ENCODE measurements around the gene MYO5B. TPM values are rescaled to one million over a fixed set of nuclear protein-coding genes. Genes with fewer than 3 reads are reported as not detected.

The MYO5B gene
- total RNA-seq, 1 donor from 2014 or later, result 1.5 TPM

GRCh38 chr18:49878567-49879270 lies 316.2 kb downstream of the MYO5B start:
- H3K9me3 Mint-ChIP-seq (ENCODE audit: unreplicated experiment), result no peaks in the 10 kb centered on the region
- H3K36me3 Mint-ChIP-seq (ENCODE audit: low read depth, unreplicated experiment), result no peaks in the 10 kb centered on the region
- DNase-seq (ENCODE audit: low spot score), result no peak
- H3K27ac Mint-ChIP-seq (ENCODE audit: unreplicated experiment), result no peak overlapping the region
- no peak for TF ChIP-seq CTCF (IDR thresholded peaks at IDR 0.05; ENCODE audit: unreplicated experiment)
- no peaks in the 10 kb centered on the region for H3K4me1 Mint-ChIP-seq (ENCODE audit: unreplicated experiment)
- H3K4me3 Mint-ChIP-seq (ENCODE audit: unreplicated experiment), result no peak overlapping the region
- no peaks in the 10 kb centered on the region for H3K27me3 Mint-ChIP-seq (ENCODE audit: unreplicated experiment)

GRCh38 chr18:49878015-49878414 lies 316.9 kb downstream of the MYO5B start:
- H3K4me1 Mint-ChIP-seq (ENCODE audit: unreplicated experiment), result no peaks in the 10 kb centered on the region
- TF ChIP-seq CTCF (IDR thresholded peaks at IDR 0.05; ENCODE audit: unreplicated experiment), result no peak
- no peak overlapping the region for H3K4me3 Mint-ChIP-seq (ENCODE audit: unreplicated experiment)
- H3K27me3 Mint-ChIP-seq (ENCODE audit: unreplicated experiment), result no peaks in the 10 kb centered on the region
- no peaks in the 10 kb centered on the region for H3K36me3 Mint-ChIP-seq (ENCODE audit: low read depth, unreplicated experiment)
- no peak for DNase-seq (ENCODE audit: low spot score)
- H3K9me3 Mint-ChIP-seq (ENCODE audit: unreplicated experiment), result no peaks in the 10 kb centered on the region
- H3K27ac Mint-ChIP-seq (ENCODE audit: unreplicated experiment), result no peak overlapping the region

- no peak overlapping the region for H3K27ac Mint-ChIP-seq (ENCODE audit: unreplicated experiment)
- DNase-seq (ENCODE audit: low spot score), result no peak
- no peaks in the 10 kb centered on the region for H3K27me3 Mint-ChIP-seq (ENCODE audit: unreplicated experiment)
- H3K4me3 Mint-ChIP-seq (ENCODE audit: unreplicated experiment), result no peak overlapping the region
- H3K9me3 Mint-ChIP-seq (ENCODE audit: unreplicated experiment), result no peaks in the 10 kb centered on the region
- no peak for TF ChIP-seq CTCF (IDR thresholded peaks at IDR 0.05; ENCODE audit: unreplicated experiment)
- H3K4me1 Mint-ChIP-seq (ENCODE audit: unreplicated experiment), result no peaks in the 10 kb centered on the region
- H3K36me3 Mint-ChIP-seq (ENCODE audit: low read depth, unreplicated experiment), result no peaks in the 10 kb centered on the region
These were observed 318.4 kb downstream of the MYO5B start for GRCh38 chr18:49876536-49876935.

- TF ChIP-seq CTCF (IDR thresholded peaks at IDR 0.05; ENCODE audit: unreplicated experiment), result no peak
- Mint-ChIP-seq H3K36me3 (ENCODE audit: low read depth, unreplicated experiment) (no peaks in the 10 kb centered on the region), H3K4me3 (ENCODE audit: unreplicated experiment) (no peak overlapping the region), H3K27me3 (ENCODE audit: unreplicated experiment) (no peaks in the 10 kb centered on the region), H3K27ac (ENCODE audit: unreplicated experiment) (no peak overlapping the region), H3K9me3 (ENCODE audit: unreplicated experiment) (no peaks in the 10 kb centered on the region), H3K4me1 (ENCODE audit: unreplicated experiment) (no peaks in the 10 kb centered on the region)
- DNase-seq (ENCODE audit: low spot score), result no peak
These were observed 319.2 kb downstream of the MYO5B start for GRCh38 chr18:49875783-49876182.

- Mint-ChIP-seq H3K27ac (ENCODE audit: unreplicated experiment) (no peak overlapping the region), H3K27me3 (ENCODE audit: unreplicated experiment) (no peaks in the 10 kb centered on the region), H3K9me3 (ENCODE audit: unreplicated experiment) (no peaks in the 10 kb centered on the region), H3K4me3 (ENCODE audit: unreplicated experiment) (no peak overlapping the region), H3K36me3 (ENCODE audit: low read depth, unreplicated experiment) (no peaks in the 10 kb centered on the region), H3K4me1 (ENCODE audit: unreplicated experiment) (no peaks in the 10 kb centered on the region)
- no peak for DNase-seq (ENCODE audit: low spot score)
- TF ChIP-seq CTCF (IDR thresholded peaks at IDR 0.05; ENCODE audit: unreplicated experiment), result no peak
These were observed 319.8 kb downstream of the MYO5B start for GRCh38 chr18:49875155-49875554.
